Psoas muscle (tissue), 8 donors: ENCODE data around the gene HOXB1. TPM values are rescaled to one million over a fixed set of nuclear protein-coding genes. Genes with fewer than 3 reads are reported as not detected.

Experiments
- ATAC-seq, 4 donors: fragments of 200-7000 bp; cut with Tn5 transposase; one replicate each; pipeline ENCODE4 v1.9.1; 2020; ENCODE audit warnings: moderate library complexity in 3 of 4, mild to moderate bottlenecking in 2 of 4
- DNase-seq, 2 donors: peaks; one replicate each; pipeline ENCODE4 v3.0.0-alpha.2; 2020
- H3K27ac ChIP-seq: fragments of 200-600 bp; one replicate; pipeline ENCODE4 v1.8.0; 2022
- H3K27me3 ChIP-seq, 3 donors: fragments of 200-600 bp in 1 of 3; one replicate each; pipeline versions ENCODE4 v1.6.1 to v1.8.0; 2013 to 2022; ENCODE audit warnings: low read length in 2 of 3, mild to moderate bottlenecking in 2 of 3, moderate library complexity in 1 of 3; ENCODE audit not compliant: insufficient read depth in 3 of 3
- H3K36me3 ChIP-seq, 2 donors: fragments of 200-600 bp in 1 of 2; one replicate each; pipeline versions ENCODE4 v1.6.1 to v1.8.0; 2013 to 2022; ENCODE audit warnings: low read depth in 1 of 2, mild to moderate bottlenecking in 1 of 2, moderate library complexity in 1 of 2; ENCODE audit not compliant: insufficient read depth in 1 of 2
- H3K4me1 ChIP-seq: fragments of 200-600 bp; one replicate; pipeline ENCODE4 v1.8.0; 2022
- H3K4me3 ChIP-seq: fragments of 200-600 bp; one replicate; pipeline ENCODE4 v1.8.0; 2022; ENCODE audit warnings: mild to moderate bottlenecking
- H3K9me3 ChIP-seq: fragments of 200-600 bp; one replicate; pipeline ENCODE4 v1.8.0; 2022
- CTCF ChIP-seq: fragments of 200-600 bp; IDR thresholded peaks from one replicate; pipeline ENCODE4 v1.8.0; 2022; ENCODE audit warnings: antibody characterized with exemption
- WGBS, 3 donors: extraction: QIAGEN DNeasy Blood & Tissue Kit; methylation state at CpG; one replicate each; pipeline versions ENCODE4 v1.1.6 to v1.1.7; 2013; 5-methylcytosine and 5-hydroxymethylcytosine counted together
- intact Hi-C, 2 donors: fragments of 100-400 bp; cut with DNase I; formaldehyde crosslinking; loops; one replicate each; pipeline versions ENCODE4 v1.11.0 to v1.14.2; 2022
- polyA plus RNA-seq, 3 donors: library from polyadenylated mRNA; stranded (reverse); fragments of 200-250 nt; gene quantifications; one replicate each; pipeline ENCODE4 v1.2.3, GENCODE V29; 2013
- total RNA-seq, 4 donors: library from RNA; stranded (reverse); fragmentation: NEBNext Ultra II Directional in 2 of 4; extraction: Animal tissue kit (Norgen Biotek cat#: 25700) in 2 of 4; gene quantifications; one replicate each; pipeline versions ENCODE4 v1.2.1 to v1.2.4, GENCODE V29; 2021 to 2023
- donor health status: healthy with polysubstance abuse.
- donor health status: DM: no; HTN: no; CAD: no; lungs with moderate emphysema.
- donor health status: Bipolar disorder and iron deficiency.
- donor health status: healthy.
- donor health status: DM: yes; HTN: yes; CAD: no.
- donor health status: DM: no; HTN: no; CAD: no.
- donor health status: DM: no; HTN: no; CAD: no.
- donor health status: DM: yes; HTN: yes; CAD: no.

HOXB1 gene
- total and polyA plus RNA-seq, 7 donors: not detected

- H3K36me3 ChIP-seq: no peaks in the 10 kb centered on the region
- WGBS, 3 donors: 98 to 99% (median 99%) methylated on average over 3 of the region's 3 CpGs
- H3K4me1 ChIP-seq: peaks cover 4% of the 10 kb centered on the region
- H3K9me3 ChIP-seq: no peaks in the 10 kb centered on the region
- H3K4me3 ChIP-seq: no peak overlapping the region
- H3K27me3 ChIP-seq: peaks cover 0 to 8% (median 7%) of the 10 kb centered on the region in 3 donors
- TF ChIP-seq CTCF: no peak
- intact Hi-C loops: no loop called here
- no peak for DNase-seq
- no peak for ATAC-seq
- H3K27ac ChIP-seq: no peak overlapping the region
These were observed 31.6 kb downstream of the HOXB1 start for GRCh38 chr17:48499248-48499647.

DNA sequence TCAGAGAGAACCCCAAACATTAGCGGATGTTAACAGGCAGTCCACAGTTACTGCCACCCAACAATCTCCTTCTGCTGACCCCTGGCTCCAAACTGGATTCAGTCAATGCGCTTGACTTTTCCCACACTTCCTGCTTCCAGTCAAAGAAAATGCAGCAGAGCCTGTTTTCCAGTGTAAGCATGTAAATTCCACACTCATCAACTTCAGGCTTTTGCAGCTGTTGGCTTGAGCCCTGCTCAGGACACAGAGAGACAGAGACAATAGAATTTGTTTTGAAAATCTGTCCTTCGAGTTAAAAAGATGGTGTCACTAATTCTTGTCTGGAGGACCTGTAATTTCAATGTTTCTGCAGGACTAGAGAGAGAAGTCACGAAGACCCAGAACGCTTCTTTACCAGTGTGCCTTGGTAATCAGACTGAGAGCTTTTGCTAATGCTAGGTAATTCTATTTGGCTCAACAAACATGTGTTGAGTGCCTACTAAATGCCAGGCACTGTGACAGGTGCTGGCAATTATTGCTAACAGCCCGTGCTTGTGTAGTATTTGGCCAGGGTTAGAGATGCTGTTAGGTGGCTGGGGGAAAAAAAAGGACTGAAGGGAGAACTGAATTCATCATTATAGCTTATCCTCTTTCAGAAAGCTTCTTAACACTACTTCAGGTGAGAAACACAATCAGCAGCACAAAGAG is 32.5 kb downstream of the HOXB1 start:
- H3K9me3 ChIP-seq: no peaks in the 10 kb centered on the region
- no peak for TF ChIP-seq CTCF
- no peak for DNase-seq
- intact Hi-C loops: no loop called here
- no peak overlapping the region for H3K4me3 ChIP-seq
- H3K36me3 ChIP-seq: no peaks in the 10 kb centered on the region
- no peak for ATAC-seq
- H3K27me3 ChIP-seq: peaks cover 0 to 7% (median 6%) of the 10 kb centered on the region in 3 donors
- 27 to 34% (median 28%) methylated on average over 6 of the region's 6 CpGs for WGBS, 3 donors
- peaks cover 4% of the 10 kb centered on the region for H3K4me1 ChIP-seq
- H3K27ac ChIP-seq: no peak overlapping the region

- Histone ChIP-seq H3K4me1 (peaks cover 10% of the 10 kb centered on the region), H3K27ac (no peak overlapping the region), H3K27me3 (peaks cover 0 to 7% (median 5%) of the 10 kb centered on the region in 3 donors), H3K9me3 (no peaks in the 10 kb centered on the region), H3K36me3 (no peaks in the 10 kb centered on the region), H3K4me3 (no peak overlapping the region)
- 49 to 57% (median 54%) methylated on average over 2 of the region's 2 CpGs for WGBS, 3 donors
- no peak for TF ChIP-seq CTCF
- DNase-seq: no peak
- no peak for ATAC-seq
- intact Hi-C loops: no loop called here
These were observed 33.7 kb downstream of the HOXB1 start for GRCh38 chr17:48497103-48497502.

- H3K27me3 ChIP-seq: peaks cover 0 to 12% (median 5%) of the 10 kb centered on the region in 3 donors
- WGBS, 3 donors: 88 to 94% (median 89%) methylated on average over 8 of the region's 8 CpGs
- TF ChIP-seq CTCF: no peak
- H3K36me3 ChIP-seq: no peaks in the 10 kb centered on the region
- H3K4me3 ChIP-seq: no peak overlapping the region
- H3K4me1 ChIP-seq: peaks cover 10% of the 10 kb centered on the region
- no peak overlapping the region for H3K27ac ChIP-seq
- DNase-seq (no peak), ATAC-seq (no peak)
- no peaks in the 10 kb centered on the region for H3K9me3 ChIP-seq
- intact Hi-C loops: loop anchor here in 1 of 2 donors (5.0 kb wide), 1 partner anchor 48 kb away; no protein-coding TSS in a partner anchor
These were observed 36.5 kb downstream of the HOXB1 start for GRCh38 chr17:48494335-48494734.
